ENCODE measurements around the gene TXNDC11. TPM values are rescaled to one million over a fixed set of nuclear protein-coding genes. Genes with fewer than 3 reads are reported as not detected.
"Not testable (repeated sequence)": the region's sequence is repeated elsewhere in the genome, so short reads cannot be mapped to it uniquely, and the experiment has no call there.

Gene TXNDC11
- total RNA-seq (2022) (23.5 and 24.3 TPM in 2 replicates), Bru-seq, nascent RNA (percentile 81 among the genes with signal in this experiment), BruChase-seq, experiment 1, labeled RNA remaining after a 2-hour chase (percentile 69 among the genes with signal in this experiment), BruChase-seq, experiment 2, labeled RNA remaining after a 6-hour chase (percentile 67 among the genes with signal in this experiment)
- long read RNA-seq, transcript TXNDC11-201 (12 exons, 3,140 nt): major isoform, 33 of 61 reads
- long read RNA-seq, partial matches to known transcripts: 3 of 61 reads
- long read RNA-seq, other reads (novel, unspliced or antisense): 24 of 61 reads

- Histone ChIP-seq H3K4me3 (ENCODE audit: low read depth, low read length) (peak within 1 kb of the TSS; percentile 84), H3K4me1 (peaks cover 48% of the 10 kb centered on the region), H3K36me3 (ENCODE audit: control insufficient read depth, insufficient read depth, low read length) (no peaks in the 10 kb centered on the region), H3K27me3 (replicated peaks; ENCODE audit: control insufficient read depth, insufficient read depth, low read length) (no peaks in the 10 kb centered on the region), H3K9me3 (no peaks in the 10 kb centered on the region)
- H3K27me3 Mint-ChIP-seq (ENCODE audit: insufficient read depth, unreplicated experiment): no peaks in the 10 kb centered on the region
- CTCF ChIA-PET: interaction anchor here (2.4 kb wide), 1 partner anchor 55 kb away, joined by 10 read pairs; the partner anchor contains the start of gene ZC3H7A
- H3K27ac Mint-ChIP-seq (ENCODE audit: unreplicated experiment): peak within 1 kb of the TSS; percentile 95
- H3K36me3 Mint-ChIP-seq (ENCODE audit: insufficient read depth, unreplicated experiment): peaks cover 28% of the 10 kb centered on the region
- TF ChIP-seq CTCF (IDR thresholded peaks at IDR 0.05; ENCODE audit: insufficient read depth in 1 of 2, low read depth in 1 of 2, low read length in 1 of 2, severe bottlenecking in 1 of 2, unreplicated experiment in 1 of 2): no peak
- peak; percentile 98 to 99 for DNase-seq
- H3K4me3 Mint-ChIP-seq (ENCODE audit: unreplicated experiment): peak within 1 kb of the TSS; percentile 92
- H3K9me3 Mint-ChIP-seq (ENCODE audit: unreplicated experiment): no peaks in the 10 kb centered on the region
- H3K4me1 Mint-ChIP-seq (ENCODE audit: low read depth, unreplicated experiment): peaks cover 16% of the 10 kb centered on the region
- BruUV-seq (replicated peaks): no TSS peak
- intact Hi-C loops (cut with micrococcal nuclease; ENCODE audit: unreplicated experiment): loop anchor here (5.0 kb wide), 2 partner anchors 55 to 110 kb away; partner anchors contain the start of genes RSL1D1 and ZC3H7A
- POLR2A ChIA-PET: interaction anchor here (0.6 to 4.1 kb wide), 9 partner anchors 10 to 1706 kb away, joined by 3 to 34 read pairs (median 4); partner anchors contain the start of gene ZC3H7A
These were observed at the start of gene TXNDC11 for GRCh38 chr16:11742536-11743307. Gene TXNDC11 (minus strand): TSS chr16:11742857. CDS start chr16:11742730, 127 bp downstream.

- H3K4me1 Mint-ChIP-seq (ENCODE audit: low read depth, unreplicated experiment): peaks cover 14% of the 10 kb centered on the region
- H3K9me3 Mint-ChIP-seq (ENCODE audit: unreplicated experiment): no peaks in the 10 kb centered on the region
- H3K4me3 Mint-ChIP-seq (ENCODE audit: unreplicated experiment): no peak overlapping the region
- Histone ChIP-seq H3K36me3 (ENCODE audit: control insufficient read depth, insufficient read depth, low read length) (peaks cover 1% of the 10 kb centered on the region; the same call in 1 of the 2 replicates), H3K9me3 (no peaks in the 10 kb centered on the region), H3K27me3 (replicated peaks; ENCODE audit: control insufficient read depth, insufficient read depth, low read length) (no peaks in the 10 kb centered on the region), H3K4me1 (peaks cover 15% of the 10 kb centered on the region), H3K4me3 (ENCODE audit: low read depth, low read length) (no peak overlapping the region)
- no TSS peak for BruUV-seq (replicated peaks)
- CTCF ChIA-PET: no interaction called here
- intact Hi-C loops (cut with micrococcal nuclease; ENCODE audit: unreplicated experiment): no loop called here
- no peaks in the 10 kb centered on the region for H3K27me3 Mint-ChIP-seq (ENCODE audit: insufficient read depth, unreplicated experiment)
- no peak for DNase-seq
- no peak overlapping the region for H3K27ac Mint-ChIP-seq (ENCODE audit: unreplicated experiment)
- POLR2A ChIA-PET: interaction anchor here (1.2 kb wide), 1 partner anchor 48 kb away, joined by 5 read pairs; the partner anchor contains the start of gene TXNDC11
- peaks cover 37% of the 10 kb centered on the region for H3K36me3 Mint-ChIP-seq (ENCODE audit: insufficient read depth, unreplicated experiment)
- no peak for TF ChIP-seq CTCF (IDR thresholded peaks at IDR 0.05; ENCODE audit: insufficient read depth in 1 of 2, low read depth in 1 of 2, low read length in 1 of 2, severe bottlenecking in 1 of 2, unreplicated experiment in 1 of 2)
These were observed 48.6 kb upstream of the TXNDC11 start for GRCh38 chr16:11791144-11791828.

- H3K9me3 Mint-ChIP-seq (ENCODE audit: unreplicated experiment): no peaks in the 10 kb centered on the region
- H3K27me3 Mint-ChIP-seq (ENCODE audit: insufficient read depth, unreplicated experiment): no peaks in the 10 kb centered on the region
- Histone ChIP-seq H3K4me1 (peaks cover 11% of the 10 kb centered on the region), H3K4me3 (ENCODE audit: low read depth, low read length) (no peak overlapping the region), H3K27me3 (replicated peaks; ENCODE audit: control insufficient read depth, insufficient read depth, low read length) (no peaks in the 10 kb centered on the region), H3K9me3 (no peaks in the 10 kb centered on the region), H3K36me3 (ENCODE audit: control insufficient read depth, insufficient read depth, low read length) (peaks cover 1% of the 10 kb centered on the region; the same call in 1 of the 2 replicates)
- H3K4me1 Mint-ChIP-seq (ENCODE audit: low read depth, unreplicated experiment): peaks cover 15% of the 10 kb centered on the region
- peaks cover 13% of the 10 kb centered on the region for H3K36me3 Mint-ChIP-seq (ENCODE audit: insufficient read depth, unreplicated experiment)
- ChIA-PET POLR2A (no interaction called here), CTCF (no interaction called here)
- no peak overlapping the region for H3K27ac Mint-ChIP-seq (ENCODE audit: unreplicated experiment)
- no peak for DNase-seq
- TF ChIP-seq CTCF (IDR thresholded peaks at IDR 0.05; ENCODE audit: insufficient read depth in 1 of 2, low read depth in 1 of 2, low read length in 1 of 2, severe bottlenecking in 1 of 2, unreplicated experiment in 1 of 2): no peak
- BruUV-seq (replicated peaks): no TSS peak
- H3K4me3 Mint-ChIP-seq (ENCODE audit: unreplicated experiment): no peak overlapping the region
- intact Hi-C loops (cut with micrococcal nuclease; ENCODE audit: unreplicated experiment): no loop called here
These were observed 46.3 kb upstream of the TXNDC11 start for GRCh38 chr16:11788914-11789313.

GRCh38 chr16:11784980-11785599 is 42.4 kb upstream of the TXNDC11 start:
- BruUV-seq (replicated peaks); H3K36me3 ChIP-seq (ENCODE audit: control insufficient read depth, insufficient read depth, low read length); H3K27me3 Mint-ChIP-seq (ENCODE audit: insufficient read depth, unreplicated experiment); H3K9me3 ChIP-seq; H3K27me3 ChIP-seq (replicated peaks; ENCODE audit: control insufficient read depth, insufficient read depth, low read length); H3K4me1 ChIP-seq; H3K27ac Mint-ChIP-seq (ENCODE audit: unreplicated experiment); CTCF ChIA-PET; DNase-seq; POLR2A ChIA-PET; H3K4me3 Mint-ChIP-seq (ENCODE audit: unreplicated experiment); H3K9me3 Mint-ChIP-seq (ENCODE audit: unreplicated experiment); H3K4me3 ChIP-seq (ENCODE audit: low read depth, low read length); intact Hi-C loops (cut with micrococcal nuclease; ENCODE audit: unreplicated experiment): not testable (repeated sequence)
- Mint-ChIP-seq H3K4me1 (ENCODE audit: low read depth, unreplicated experiment) (peaks cover 10% of the 10 kb centered on the region), H3K36me3 (ENCODE audit: insufficient read depth, unreplicated experiment) (peaks cover 13% of the 10 kb centered on the region)
